Posterior vena cava (tissue), 2 donors: ENCODE data around the gene NUP214. TPM values are rescaled to one million over a fixed set of nuclear protein-coding genes. Genes with fewer than 3 reads are reported as not detected.

Experiments used
- DNase-seq: peaks from one replicate; pipeline ENCODE4 v3.0.0-alpha.2; 2020; ENCODE audit warnings: low spot score
- intact Hi-C, 2 donors: fragments of 100-400 bp; cut with DNase I; formaldehyde crosslinking; loops; one replicate each; pipeline versions ENCODE4 v1.14.1 to v1.14.2; 2022 to 2023
- total RNA-seq, 2 donors: library from RNA; stranded (reverse); fragmentation: NEBNext Ultra II Directional; extraction: Animal tissue kit (Norgen Biotek cat#: 25700); gene quantifications; one replicate each; pipeline ENCODE4 v1.2.1, GENCODE V29; 2021
- donor health status: DM: yes; HTN: yes; CAD: no.
- donor health status: DM: yes; HTN: yes; CAD: no.

NUP214 gene
- total RNA-seq, 2 donors from 2014 or later = 33.9 to 40.8 TPM

GRCh38 chr9:131278702-131279111 is 153.3 kb downstream of the NUP214 start:
- DNase-seq = no peak
- intact Hi-C loops = no loop called here

DNA sequence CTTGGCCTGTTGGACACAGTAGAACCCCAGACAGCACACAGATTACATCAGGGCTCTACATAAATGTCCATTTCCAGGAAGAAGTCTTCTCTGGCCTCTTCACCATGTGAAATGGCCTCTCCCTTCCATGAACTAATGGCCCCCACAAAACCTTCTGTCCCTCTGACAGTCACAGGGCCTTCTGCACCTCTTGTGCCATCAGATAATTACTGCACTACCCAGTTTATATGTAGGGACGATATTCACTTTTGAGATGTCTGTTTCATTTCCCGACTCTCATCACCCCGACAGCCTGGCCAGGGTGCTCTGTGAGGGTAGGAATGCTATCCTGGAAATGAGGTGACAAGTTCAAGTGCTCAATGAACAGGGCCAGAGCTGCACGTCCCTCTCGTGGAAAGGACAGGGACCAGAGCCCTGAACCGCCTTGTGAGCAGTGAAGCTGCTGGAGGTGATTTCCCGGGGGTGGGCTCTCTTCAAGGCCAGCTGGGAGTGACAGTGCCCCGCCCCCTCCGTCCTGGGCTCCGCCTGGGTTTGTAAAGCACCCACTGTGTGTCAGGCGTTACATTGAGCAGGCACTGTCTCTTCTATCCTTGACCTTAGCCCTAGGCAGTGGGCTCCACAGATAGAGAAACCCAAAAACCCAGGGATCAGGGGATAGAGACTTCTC is 153.9 kb downstream of the NUP214 start:
- no peak for DNase-seq
- intact Hi-C loops = no loop called here

DNA sequence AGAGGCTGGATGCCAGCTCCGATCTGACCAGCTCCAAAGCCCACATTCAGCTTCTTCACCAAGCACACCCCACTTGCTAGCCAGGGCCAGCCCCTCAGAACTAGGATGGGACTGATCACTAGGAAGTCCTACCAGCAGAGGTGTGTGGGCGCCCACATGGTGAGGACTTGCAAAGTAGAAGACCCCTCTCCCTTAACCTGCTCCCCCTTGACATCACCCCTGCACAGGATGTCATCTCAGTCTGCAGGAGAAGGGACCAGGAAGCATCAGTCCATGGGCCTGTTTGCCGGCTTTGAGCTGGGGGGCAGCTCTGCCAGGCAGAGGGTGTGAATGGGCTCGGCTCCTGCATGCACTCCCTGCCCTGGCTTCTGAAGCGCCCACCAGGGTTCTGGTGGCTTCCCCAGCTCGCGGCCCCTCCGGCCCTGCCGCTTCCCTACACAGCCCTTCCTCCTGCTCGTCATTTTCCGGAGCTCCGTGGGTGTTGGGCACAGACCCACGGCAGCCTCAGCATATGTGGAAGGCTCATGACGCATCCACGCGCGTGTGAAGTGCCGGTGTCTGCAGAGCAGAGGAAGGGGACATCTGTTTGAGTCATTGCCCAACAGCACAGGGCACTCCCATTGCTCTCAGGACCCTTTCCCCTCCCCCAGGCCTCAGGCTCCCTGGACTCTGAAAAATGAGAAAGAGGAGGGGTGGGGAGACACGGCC is 154.6 kb downstream of the NUP214 start:
- no peak for DNase-seq
- intact Hi-C loops = no loop called here

DNA sequence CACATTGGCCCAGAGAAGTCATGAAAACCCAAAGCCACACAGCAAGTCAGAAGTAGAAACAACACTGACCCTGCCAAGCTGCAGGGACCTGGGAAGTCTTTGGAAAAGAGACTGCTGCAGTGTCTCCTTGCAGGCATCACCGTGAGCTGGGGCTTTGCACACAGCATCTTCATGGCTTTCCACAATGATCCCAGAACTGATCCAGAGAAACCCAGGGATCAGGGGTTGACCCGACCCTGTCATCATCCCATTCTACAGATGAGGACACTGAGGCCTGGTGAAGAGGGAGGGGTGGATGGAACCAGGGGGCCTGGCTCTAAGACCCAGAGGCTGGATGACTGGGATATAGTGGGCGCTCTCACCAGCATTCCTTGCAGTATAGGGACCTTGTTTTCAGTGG is 155.3 kb downstream of the NUP214 start:
- DNase-seq = no peak
- intact Hi-C loops = no loop called here

DNA sequence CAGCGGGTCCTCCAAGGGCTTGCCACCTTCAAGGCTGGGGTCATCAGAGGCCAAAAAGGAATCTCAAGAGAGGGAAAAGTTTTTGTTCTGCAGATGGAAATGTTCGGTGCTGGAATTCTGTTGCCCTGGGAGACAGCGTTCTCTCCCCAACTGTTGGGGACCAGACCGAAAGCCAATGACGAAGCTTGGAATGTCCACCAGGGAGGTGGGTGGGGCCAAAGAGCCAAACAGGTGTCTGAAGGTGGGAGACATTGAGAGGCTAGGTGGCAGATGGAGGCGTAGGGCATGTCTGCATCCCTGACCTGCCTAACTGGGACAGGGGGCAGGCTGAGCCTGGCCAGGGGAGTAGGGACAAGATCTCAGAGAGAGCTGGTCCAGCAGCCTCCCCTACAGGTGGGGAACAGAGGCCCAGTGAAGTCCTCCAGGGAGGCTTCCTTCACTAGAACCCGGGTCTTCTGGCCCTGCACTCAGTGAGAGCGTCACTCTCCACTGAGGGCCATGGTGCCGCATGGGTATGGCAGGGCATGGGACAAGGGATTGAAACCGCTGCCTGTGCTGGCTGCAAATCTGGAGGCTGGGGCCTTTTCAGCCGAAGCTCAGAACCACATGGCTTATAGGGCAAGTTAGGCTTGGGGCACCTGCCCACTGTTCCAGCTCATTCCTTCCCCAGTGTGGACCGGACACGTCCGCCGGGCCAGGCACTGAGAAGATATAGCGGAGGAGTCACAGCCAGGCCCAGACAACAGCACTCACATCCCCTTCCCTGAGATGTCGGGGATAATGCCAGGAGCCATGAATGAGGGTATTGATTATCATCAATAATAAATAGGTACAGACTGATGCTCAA is 156.0 kb downstream of the NUP214 start:
- intact Hi-C loops = no loop called here
- DNase-seq = no peak

- intact Hi-C loops = no loop called here
- no peak for DNase-seq
These were observed 156.8 kb downstream of the NUP214 start for GRCh38 chr9:131282175-131282574.

- DNase-seq = no peak
- intact Hi-C loops = no loop called here
These were observed 157.5 kb downstream of the NUP214 start for GRCh38 chr9:131282688-131283422.

Other genes with a start within 250 kb of the NUP214 start
- gene QRFP, start 228.8 kb upstream of the NUP214 start, total RNA-seq = not detected
- gene FIBCD1, start 186.3 kb upstream of the NUP214 start, total RNA-seq = under 1 TPM in 1 of 2 donors, not detected in 1; 0.14 TPM
- under 1 TPM in 1 of 2 donors, not detected in 1; 0.29 TPM for gene LAMC3, start 116.4 kb upstream of the NUP214 start, total RNA-seq
- gene AIF1L, start 29.1 kb upstream of the NUP214 start, total RNA-seq = 10 to 100 TPM; 27.3 to 31.2 TPM
- gene FAM78A, start 150.9 kb downstream of the NUP214 start, total RNA-seq = 1 to 10 TPM; 3.0 to 4.1 TPM
- 1 to 10 TPM; 8.9 to 9.8 TPM for gene PLPP7, start 164.1 kb downstream of the NUP214 start, total RNA-seq